ENCODE data around the gene SYT8.

DNA sequence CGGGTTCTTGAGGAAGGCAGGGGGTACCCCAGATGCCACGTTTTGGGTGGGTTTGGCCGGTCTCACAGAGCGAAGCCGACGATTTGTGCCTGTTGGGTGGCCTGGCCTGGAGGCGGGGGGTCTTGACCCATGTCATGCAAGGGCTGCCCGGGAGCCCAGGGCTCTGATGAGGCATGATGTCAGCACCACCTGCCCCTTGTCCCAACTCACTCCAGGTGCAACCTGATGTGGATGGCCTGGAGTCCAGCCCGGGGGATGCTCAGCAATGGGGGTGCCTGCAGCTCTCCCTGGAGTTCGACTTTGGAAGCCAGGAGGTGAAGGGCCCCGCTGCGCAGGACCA lies 851 bp downstream of the SYT8 start:
- TF ChIP-seq, protein P1, sequence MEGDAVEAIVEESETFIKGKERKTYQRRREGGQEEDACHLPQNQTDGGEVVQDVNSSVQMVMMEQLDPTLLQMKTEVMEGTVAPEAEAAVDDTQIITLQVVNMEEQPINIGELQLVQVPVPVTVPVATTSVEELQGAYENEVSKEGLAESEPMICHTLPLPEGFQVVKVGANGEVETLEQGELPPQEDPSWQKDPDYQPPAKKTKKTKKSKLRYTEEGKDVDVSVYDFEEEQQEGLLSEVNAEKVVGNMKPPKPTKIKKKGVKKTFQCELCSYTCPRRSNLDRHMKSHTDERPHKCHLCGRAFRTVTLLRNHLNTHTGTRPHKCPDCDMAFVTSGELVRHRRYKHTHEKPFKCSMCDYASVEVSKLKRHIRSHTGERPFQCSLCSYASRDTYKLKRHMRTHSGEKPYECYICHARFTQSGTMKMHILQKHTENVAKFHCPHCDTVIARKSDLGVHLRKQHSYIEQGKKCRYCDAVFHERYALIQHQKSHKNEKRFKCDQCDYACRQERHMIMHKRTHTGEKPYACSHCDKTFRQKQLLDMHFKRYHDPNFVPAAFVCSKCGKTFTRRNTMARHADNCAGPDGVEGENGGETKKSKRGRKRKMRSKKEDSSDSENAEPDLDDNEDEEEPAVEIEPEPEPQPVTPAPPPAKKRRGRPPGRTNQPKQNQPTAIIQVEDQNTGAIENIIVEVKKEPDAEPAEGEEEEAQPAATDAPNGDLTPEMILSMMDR (IDR thresholded peaks at IDR 0.05; ENCODE audit: low read length): no peak
- no peak for TF ChIP-seq EZH2 (optimal IDR thresholded peaks at IDR 0.05; ENCODE audit: low read depth, low read length)

Data from MM.1S (cell line).